HG03378 (cell line): ENCODE data around the gene ATXN7L2.

Experiments
- ATAC-seq: cut with Tn5 transposase; IDR thresholded peaks from one replicate; pipeline ENCODE4 v1.9.1; 2021; ENCODE audit warnings: mild to moderate bottlenecking, moderate library complexity; ENCODE audit not compliant: unreplicated experiment

ATXN7L2 gene

GRCh38 chr1:109474697-109475096 is 9.0 kb upstream of the ATXN7L2 start:
- no peak for ATAC-seq

GRCh38 chr1:109475261-109475660 is 8.4 kb upstream of the ATXN7L2 start:
- ATAC-seq, result no peak

GRCh38 chr1:109476825-109477224 is 6.9 kb upstream of the ATXN7L2 start:
- no peak for ATAC-seq

- no peak for ATAC-seq
Measured at GRCh38 chr1:109477821-109478220, 5.9 kb upstream of the ATXN7L2 start.

GRCh38 chr1:109478806-109479205 is 4.9 kb upstream of the ATXN7L2 start:
- ATAC-seq, result no peak

GRCh38 chr1:109479311-109479710 is 4.4 kb upstream of the ATXN7L2 start:
- no peak for ATAC-seq

GRCh38 chr1:109479901-109480300 is 3.8 kb upstream of the ATXN7L2 start:
- no peak for ATAC-seq

GRCh38 chr1:109481646-109482045 is 2.1 kb upstream of the ATXN7L2 start:
- no peak for ATAC-seq

- no peak for ATAC-seq
Measured at GRCh38 chr1:109482242-109482641, 1.5 kb upstream of the ATXN7L2 start.

GRCh38 chr1:109482791-109483671 is 674 bp upstream of the ATXN7L2 start:
- no peak for ATAC-seq

- ATAC-seq, result no peak
Measured at GRCh38 chr1:109484519-109484975, 842 bp downstream of the ATXN7L2 start.

- ATAC-seq, result no peak
Measured at GRCh38 chr1:109485001-109485400, 1.3 kb downstream of the ATXN7L2 start.

- no peak for ATAC-seq
Measured at GRCh38 chr1:109487261-109487660, 3.6 kb downstream of the ATXN7L2 start.

GRCh38 chr1:109488201-109488600 is 4.5 kb downstream of the ATXN7L2 start:
- ATAC-seq, result no peak

- no peak for ATAC-seq
Measured at GRCh38 chr1:109488696-109489095, 5.0 kb downstream of the ATXN7L2 start.

- peak; percentile 35 for ATAC-seq
Measured at GRCh38 chr1:109490029-109490933, 6.6 kb downstream of the ATXN7L2 start.

- no peak for ATAC-seq
Measured at GRCh38 chr1:109490934-109491302, 7.2 kb downstream of the ATXN7L2 start.

GRCh38 chr1:109491372-109491771 is 7.7 kb downstream of the ATXN7L2 start:
- no peak for ATAC-seq

- ATAC-seq, result no peak
Measured at GRCh38 chr1:109492779-109493178, 9.1 kb downstream of the ATXN7L2 start.

- ATAC-seq, result no peak
Measured at GRCh38 chr1:109493227-109493626, 9.5 kb downstream of the ATXN7L2 start.

- ATAC-seq, result peak; percentile 66
Measured at GRCh38 chr1:109493805-109494539, 10.3 kb downstream of the ATXN7L2 start, which contains the start of gene CYB561D1. Gene CYB561D1 (plus strand): TSS chr1:109494094. CDS start chr1:109494140, 46 bp downstream.
